Thymus (tissue), 14 donors: ENCODE data around the gene DEPDC4. TPM values are rescaled to one million over a fixed set of nuclear protein-coding genes. Genes with fewer than 3 reads are reported as not detected.
"Not testable (repeated sequence)": the region's sequence is repeated elsewhere in the genome, so short reads cannot be mapped to it uniquely, and the experiment has no call there.

Experiments used
- DNase-seq, 9 donors: peaks; one replicate each; pipeline ENCODE4 v3.0.0-alpha.2; 2013; ENCODE audit warnings: low spot score in 9 of 9, low read depth in 6 of 9, missing footprints in 1 of 9
- H3K27ac ChIP-seq, 2 donors: one replicate each; pipeline ENCODE4 v1.5.1; 2013; ENCODE audit warnings: control low read depth in 1 of 2, low read depth in 1 of 2, low read length in 1 of 2, mild to moderate bottlenecking in 1 of 2, moderate library complexity in 1 of 2
- H3K27me3 ChIP-seq, 2 donors: one replicate each; pipeline ENCODE4 v1.5.1; 2013; ENCODE audit warnings: low read length in 1 of 2; ENCODE audit not compliant: control insufficient read depth in 2 of 2, insufficient read depth in 1 of 2
- H3K36me3 ChIP-seq, 2 donors: one replicate each; pipeline ENCODE4 v1.5.1; 2013; ENCODE audit warnings: low read length in 1 of 2, mild to moderate bottlenecking in 1 of 2, moderate library complexity in 1 of 2; ENCODE audit not compliant: control insufficient read depth in 2 of 2, insufficient read depth in 2 of 2
- H3K4me1 ChIP-seq, 2 donors: one replicate each; pipeline ENCODE4 v1.5.1; 2013; ENCODE audit warnings: low read length in 2 of 2; ENCODE audit not compliant: control insufficient read depth in 2 of 2, insufficient read depth in 2 of 2
- H3K4me3 ChIP-seq, 2 donors: one replicate each; pipeline ENCODE4 v1.5.1; 2013; ENCODE audit warnings: low read length in 2 of 2, control low read depth in 1 of 2, mild to moderate bottlenecking in 1 of 2
- H3K9me3 ChIP-seq, 2 donors: one replicate each; pipeline ENCODE4 v1.5.1; 2013; ENCODE audit warnings: low read length in 1 of 2, mild to moderate bottlenecking in 1 of 2; ENCODE audit not compliant: control insufficient read depth in 2 of 2, insufficient read depth in 1 of 2
- WGBS: extraction: QIAGEN DNeasy Blood & Tissue Kit; methylation state at CpG from one replicate; pipeline ENCODE4 v1.1.7; 2013; 5-methylcytosine and 5-hydroxymethylcytosine counted together
- long read RNA-seq, 10 donors: transcript quantifications; one replicate each; lab custom pipeline, GENCODE V29; 2026
- polyA plus RNA-seq: library from polyadenylated mRNA; stranded (reverse); fragments of 200-250 nt; gene quantifications from one replicate; pipeline ENCODE4 v1.2.3, GENCODE V29; 2013
- total RNA-seq: library from RNA; stranded (reverse); fragments of 120-200 nt; gene quantifications from one replicate; pipeline ENCODE4 v1.2.4, GENCODE V29; 2013
- donor health status: healthy.

DEPDC4 gene
- 2.0 TPM for total RNA-seq
- 0.94 TPM for polyA plus RNA-seq
- long read RNA-seq, donor 1, result 0 reads
- long read RNA-seq, donor 2, result 0 reads
- long read RNA-seq, donor 3, partial matches to known transcripts, result 24 of 24 reads
- long read RNA-seq, donor 3, other reads (novel, unspliced or antisense), result 0 of 24 reads
- long read RNA-seq, donor 4, partial matches to known transcripts, result 49 of 49 reads
- long read RNA-seq, donor 4, other reads (novel, unspliced or antisense), result 0 of 49 reads
- long read RNA-seq, donor 5, partial matches to known transcripts, result 26 of 86 reads
- long read RNA-seq, donor 5, other reads (novel, unspliced or antisense), result 59 of 86 reads
- long read RNA-seq, donor 6, partial matches to known transcripts, result 37 of 55 reads
- long read RNA-seq, donor 6, other reads (novel, unspliced or antisense), result 18 of 55 reads
- long read RNA-seq, donor 7, partial matches to known transcripts, result 68 of 94 reads
- long read RNA-seq, donor 7, other reads (novel, unspliced or antisense), result 26 of 94 reads
- long read RNA-seq, donor 8, partial matches to known transcripts, result 10 of 16 reads
- long read RNA-seq, donor 8, other reads (novel, unspliced or antisense), result 6 of 16 reads
- long read RNA-seq, donor 9, result 0 reads
- long read RNA-seq, donor 10, result 0 reads

- WGBS, result under 1% methylated on average over 62 of the region's 62 CpGs
- H3K9me3 ChIP-seq, result no peaks in the 10 kb centered on the region
- no peaks in the 10 kb centered on the region for H3K27me3 ChIP-seq
- peak within 1 kb of the TSS; percentile 98 to 99 for H3K4me3 ChIP-seq
- H3K27ac ChIP-seq, result peak within 1 kb of the TSS; percentile 90 to 94
- peaks cover 0 to 2% of the 10 kb centered on the region in 2 donors for H3K36me3 ChIP-seq
- DNase-seq, result peak; percentile 84 to 96 (median 92)
- H3K4me1 ChIP-seq, result peaks cover 3 to 11% of the 10 kb centered on the region in 2 donors
Measured at GRCh38 chr12:100266835-100267602, at the start of gene DEPDC4, which contains the start of gene SCYL2. TSS of gene DEPDC4 (minus strand) at chr12:100267079. CDS start at chr12:100267076, 3 bp downstream. TSS of gene SCYL2 (plus strand) at chr12:100267177. CDS start at chr12:100282971, 15,794 bp downstream.

DNA sequence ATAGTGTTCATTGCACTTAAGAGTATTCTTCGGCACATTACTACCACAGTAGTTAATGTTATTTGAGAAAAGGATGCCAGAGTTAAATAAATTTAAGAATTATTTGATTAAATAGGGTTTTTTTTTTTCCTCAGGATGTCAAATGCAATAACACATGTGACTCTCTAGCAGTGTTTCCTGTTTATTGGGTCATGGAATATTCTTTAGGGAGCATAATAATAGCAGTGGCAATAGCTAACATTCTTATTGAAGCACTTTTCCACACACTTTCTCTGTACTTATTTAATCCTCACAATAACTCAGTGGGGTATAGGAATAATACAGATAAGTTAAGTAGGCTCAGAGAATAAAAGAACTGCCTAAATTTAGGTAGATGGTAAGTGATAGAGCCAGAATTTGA, 44.4 kb upstream of the DEPDC4 start:
- no peaks in the 10 kb centered on the region for H3K4me1 ChIP-seq
- no peak overlapping the region for H3K4me3 ChIP-seq
- DNase-seq, result no peak
- H3K9me3 ChIP-seq, result no peaks in the 10 kb centered on the region
- H3K27ac ChIP-seq, result no peak overlapping the region
- H3K27me3 ChIP-seq, result no peaks in the 10 kb centered on the region
- WGBS, result 99% methylated on average over 1 of the region's 1 CpG
- peaks cover 8 to 16% of the 10 kb centered on the region in 2 donors for H3K36me3 ChIP-seq

- not testable (repeated sequence) for DNase-seq, H3K4me3 ChIP-seq, H3K27me3 ChIP-seq, H3K27ac ChIP-seq, H3K4me1 ChIP-seq
- peaks cover 18 to 19% of the 10 kb centered on the region in 2 donors for H3K36me3 ChIP-seq
- 97% methylated on average over 5 of the region's 5 CpGs for WGBS
- H3K9me3 ChIP-seq, result peaks cover 2 to 12% of the 10 kb centered on the region in 2 donors
Measured at GRCh38 chr12:100308138-100308537, 41.3 kb upstream of the DEPDC4 start.

- not testable (repeated sequence) for H3K27ac ChIP-seq, H3K4me1 ChIP-seq, DNase-seq, H3K27me3 ChIP-seq, H3K4me3 ChIP-seq
- WGBS, result 99% methylated on average over 7 of the region's 7 CpGs
- peaks cover 18% of the 10 kb centered on the region in 2 donors for H3K36me3 ChIP-seq
- peaks cover 2 to 12% of the 10 kb centered on the region in 2 donors for H3K9me3 ChIP-seq
Measured at GRCh38 chr12:100304334-100304733, 37.5 kb upstream of the DEPDC4 start.

DNA sequence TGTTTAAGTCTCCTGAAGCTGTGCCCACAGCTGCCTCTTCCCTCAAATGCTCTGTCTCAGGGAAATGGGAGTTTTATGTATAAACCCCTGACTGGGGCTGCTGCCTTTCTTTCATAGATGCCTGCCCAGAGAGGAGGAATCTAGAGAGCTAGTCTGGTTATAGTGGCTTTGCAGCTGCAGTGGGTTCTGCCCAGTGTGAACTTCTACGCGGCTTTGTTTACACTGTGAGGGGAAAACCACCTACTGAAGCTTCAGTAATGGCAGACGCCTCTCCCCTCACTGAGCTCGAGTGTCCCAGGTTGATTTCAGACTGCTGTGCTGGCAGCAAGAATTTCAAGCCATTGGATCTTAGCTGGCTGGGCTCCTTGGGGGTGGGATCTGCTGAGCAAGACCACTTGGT, 37.0 kb upstream of the DEPDC4 start:
- H3K9me3 ChIP-seq, result peaks cover 2 to 12% of the 10 kb centered on the region in 2 donors
- no peaks in the 10 kb centered on the region for H3K27me3 ChIP-seq
- no peaks in the 10 kb centered on the region for H3K4me1 ChIP-seq
- 96% methylated on average over 4 of the region's 4 CpGs for WGBS
- H3K4me3 ChIP-seq, result no peak overlapping the region
- H3K27ac ChIP-seq, result no peak overlapping the region
- DNase-seq, result no peak
- H3K36me3 ChIP-seq, result peaks cover 18 to 20% of the 10 kb centered on the region in 2 donors

GRCh38 chr12:100302081-100302480, 35.2 kb upstream of the DEPDC4 start:
- peaks cover 19 to 20% of the 10 kb centered on the region in 2 donors for H3K36me3 ChIP-seq
- no peaks in the 10 kb centered on the region for H3K27me3 ChIP-seq
- peaks cover 2 to 12% of the 10 kb centered on the region in 2 donors for H3K9me3 ChIP-seq
- DNase-seq, result no peak
- no peak overlapping the region for H3K4me3 ChIP-seq
- no peak overlapping the region for H3K27ac ChIP-seq
- WGBS, result 100% methylated on average over 1 of the region's 1 CpG
- H3K4me1 ChIP-seq, result no peaks in the 10 kb centered on the region

DNA sequence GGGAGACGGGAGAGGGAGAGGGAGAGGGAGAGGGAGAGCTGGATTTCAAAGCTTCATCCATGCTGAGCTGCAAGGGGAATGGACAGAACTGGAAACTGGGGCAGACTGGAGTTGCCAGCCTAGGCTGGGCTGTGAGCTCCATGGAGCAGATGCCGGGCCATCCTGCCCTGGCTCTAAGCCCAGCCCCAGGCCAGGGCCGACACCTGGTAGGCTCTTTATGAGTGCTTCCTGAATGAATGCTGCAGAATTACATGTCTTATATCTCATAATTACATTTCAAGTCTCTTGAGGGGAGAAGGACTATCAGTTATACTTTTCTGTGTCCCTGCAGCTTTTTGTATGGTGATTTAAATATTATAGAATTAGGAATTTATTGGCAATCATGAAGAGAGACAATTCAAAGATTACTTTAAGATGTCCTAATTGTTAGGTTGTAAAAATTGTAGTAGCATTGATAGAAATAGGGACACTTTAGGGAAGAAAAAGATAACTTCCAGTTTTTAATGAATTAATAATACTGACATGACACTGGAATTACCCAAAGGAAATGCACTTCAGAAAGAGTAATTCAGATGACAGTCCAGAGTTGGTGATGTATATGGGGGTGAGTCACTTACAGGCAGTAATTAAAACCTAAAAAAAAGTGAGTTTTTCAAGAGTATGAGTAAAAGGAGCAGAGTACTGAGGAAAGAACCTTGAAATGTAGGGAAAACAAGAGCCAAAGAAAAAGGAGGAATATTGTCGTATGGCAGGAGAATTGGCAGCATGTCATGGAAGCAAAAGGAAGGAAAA, 29.1 kb upstream of the DEPDC4 start:
- WGBS, result 96% methylated on average over 4 of the region's 4 CpGs
- H3K27ac ChIP-seq, result no peak overlapping the region
- no peak for DNase-seq
- no peaks in the 10 kb centered on the region for H3K9me3 ChIP-seq
- H3K27me3 ChIP-seq, result no peaks in the 10 kb centered on the region
- H3K36me3 ChIP-seq, result peaks cover 7 to 12% of the 10 kb centered on the region in 2 donors
- H3K4me1 ChIP-seq, result no peaks in the 10 kb centered on the region
- no peak overlapping the region for H3K4me3 ChIP-seq

DNA sequence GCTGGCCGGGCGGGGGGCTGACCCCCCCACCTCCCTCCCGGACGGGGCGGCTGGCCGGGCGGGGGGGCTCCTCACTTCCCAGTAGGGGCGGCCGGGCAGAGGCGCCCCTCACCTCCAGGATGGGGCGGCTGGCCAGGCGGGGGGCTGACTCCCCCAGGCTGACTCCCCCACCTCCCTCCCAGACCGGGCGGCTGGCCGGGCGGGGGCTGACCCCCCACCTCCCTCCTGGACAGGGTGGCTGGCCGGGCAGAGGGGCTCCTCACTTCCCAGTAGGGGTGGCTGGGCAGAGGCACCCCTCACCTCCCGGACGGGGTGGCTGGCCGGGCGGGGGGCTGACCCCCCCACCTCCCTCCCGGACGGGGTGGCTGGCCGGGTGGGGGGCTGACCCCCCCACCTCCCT, 27.5 kb upstream of the DEPDC4 start:
- H3K4me3 ChIP-seq, DNase-seq: not testable (repeated sequence)
- peaks cover 7 to 11% of the 10 kb centered on the region in 2 donors for H3K36me3 ChIP-seq

More for the DNA sequence above, 27.5 kb upstream of the DEPDC4 start:
- not testable (repeated sequence) for H3K4me1 ChIP-seq, H3K27me3 ChIP-seq, H3K9me3 ChIP-seq, H3K27ac ChIP-seq
- WGBS, result 99% methylated on average over 17 of the region's 24 CpGs
